WTC11 (cell line): ENCODE measurements around the gene TPR. TPM values are rescaled to one million over a fixed set of nuclear protein-coding genes. Genes with fewer than 3 reads are reported as not detected.

ENCODE experiments used
- ATAC-seq: fragments of 200-7000 bp; cut with Tn5 transposase; 2 replicates; pipeline ENCODE4 v1.10.0; 2021; ENCODE audit warnings: mild to moderate bottlenecking, moderate library complexity
- CTCF ChIA-PET: fragments of 300-600 bp; sonication (Branson Sonifier 250); formaldehyde crosslinking; loops from one replicate; lab custom pipeline; 2021; ENCODE audit warnings: antibody characterized with exemption; lab: Charles Lee
- POLR2A ChIA-PET: fragments of 350-600 bp; sonication (Branson Sonifier 250); formaldehyde crosslinking; loops from one replicate; lab custom pipeline; 2021; ENCODE audit warnings: antibody characterized with exemption; lab: Charles Lee
- DNase-seq: peaks from one replicate; pipeline ENCODE4 v3.0.0; 2021; ENCODE audit warnings: low spot score
- H3K27ac Mint-ChIP-seq: 2 replicates; pipeline ENCODE4 v1.8.0; 2021; ENCODE audit warnings: mixed read lengths
- H3K27me3 Mint-ChIP-seq: 2 replicates; pipeline ENCODE4 v1.8.0; 2021; ENCODE audit warnings: low read depth, mild to moderate bottlenecking, moderate library complexity, mixed read lengths
- H3K36me3 Mint-ChIP-seq: 2 replicates; pipeline ENCODE4 v1.8.0; 2021; ENCODE audit warnings: mixed read lengths
- H3K4me1 Mint-ChIP-seq: 2 replicates; pipeline ENCODE4 v1.8.0; 2022; ENCODE audit warnings: mixed read lengths
- H3K4me3 Mint-ChIP-seq: 2 replicates; pipeline ENCODE4 v1.8.0; 2021; ENCODE audit warnings: mild to moderate bottlenecking, moderate library complexity, mixed read lengths
- H3K9me3 Mint-ChIP-seq: 2 replicates; pipeline ENCODE4 v1.8.0; 2021; ENCODE audit warnings: mixed read lengths
- ATF3 ChIP-seq: sonication (generic); formaldehyde crosslinking; conservative IDR thresholded peaks from 2 replicates; pipeline ENCODE4 v1.8.1; 2022; ENCODE audit warnings: mild to moderate bottlenecking, missing genetic modification reagents
- GABPB1 ChIP-seq: sonication (generic); formaldehyde crosslinking; IDR thresholded peaks from 2 replicates; pipeline ENCODE4 v1.8.1; 2023; ENCODE audit warnings: mild to moderate bottlenecking, missing genetic modification reagents
- MLX ChIP-seq: sonication (generic); formaldehyde crosslinking; IDR thresholded peaks from 2 replicates; pipeline ENCODE4 v1.8.1; 2023; ENCODE audit warnings: mild to moderate bottlenecking, missing genetic modification reagents, moderate library complexity
- MYBL2 ChIP-seq: sonication (generic); formaldehyde crosslinking; IDR thresholded peaks from 2 replicates; pipeline ENCODE4 v1.8.1; 2023; ENCODE audit warnings: mild to moderate bottlenecking, moderate library complexity, missing genetic modification reagents
- NFATC4 ChIP-seq: fragments of 250-450 bp; sonication (Bioruptor Pico); IDR thresholded peaks from 2 replicates; pipeline ENCODE4 v1.9.0; 2021; ENCODE audit warnings: mild to moderate bottlenecking
- PRDM15 ChIP-seq: sonication (generic); formaldehyde crosslinking; IDR thresholded peaks from 2 replicates; pipeline ENCODE4 v1.8.0; 2022; ENCODE audit warnings: missing genetic modification reagents
- TCF7 ChIP-seq: sonication (generic); formaldehyde crosslinking; IDR thresholded peaks from 2 replicates; pipeline ENCODE4 v1.8.0; 2022; ENCODE audit warnings: mild to moderate bottlenecking, low read depth, missing genetic modification reagents, moderate library complexity
- USF2 ChIP-seq: sonication (generic); formaldehyde crosslinking; IDR thresholded peaks from 2 replicates; pipeline ENCODE4 v1.8.1; 2023; ENCODE audit warnings: mild to moderate bottlenecking, missing genetic modification reagents, moderate library complexity
- ZNF219 ChIP-seq: sonication (generic); formaldehyde crosslinking; IDR thresholded peaks from 2 replicates; pipeline ENCODE4 v1.8.0; 2023; ENCODE audit warnings: missing genetic modification reagents, mild to moderate bottlenecking, borderline replicate concordance
- ZNF232 ChIP-seq: sonication (generic); formaldehyde crosslinking; IDR thresholded peaks from 2 replicates; pipeline ENCODE4 v1.8.0; 2022; ENCODE audit warnings: mild to moderate bottlenecking, missing genetic modification reagents
- ZNF317 ChIP-seq: sonication (generic); formaldehyde crosslinking; IDR thresholded peaks from 2 replicates; pipeline ENCODE4 v1.8.1; 2023; ENCODE audit warnings: low read depth, mild to moderate bottlenecking, moderate library complexity, missing genetic modification reagents, borderline replicate concordance
- ZNF416 ChIP-seq: fragments of 250-450 bp; sonication (Bioruptor Pico); IDR thresholded peaks from 2 replicates; pipeline ENCODE4 v1.9.0; 2021; ENCODE audit warnings: mild to moderate bottlenecking, inconsistent platforms
- ZNF532 ChIP-seq: fragments of 250-450 bp; sonication (Bioruptor Pico); IDR thresholded peaks from 2 replicates; pipeline ENCODE4 v1.9.0; 2021; ENCODE audit warnings: mild to moderate bottlenecking, borderline replicate concordance
- total RNA-seq: library from RNA; stranded (reverse); gene quantifications from 3 replicates; pipeline ENCODE4 v1.2.3, GENCODE V29; 2021

TPR gene
- total RNA-seq, 1 experiment from 2014 or later = 119 TPM

GRCh38 chr1:186390925-186391324, 15.9 kb upstream of the TPR start:
- CTCF ChIA-PET = no interaction called here
- TF ChIP-seq ATF3 (CRISPR knock-in tag) (no peak), NFATC4 (CRISPR knock-in tag) (no peak), ZNF532 (CRISPR knock-in tag) (no peak), ZNF219 (no peak)
- TF ChIP-seq, all 79 proteins: peak for 0
- H3K4me3 Mint-ChIP-seq = no peak overlapping the region
- peaks cover 35% of the 10 kb centered on the region for H3K36me3 Mint-ChIP-seq
- DNase-seq = no peak
- POLR2A ChIA-PET = no interaction called here
- H3K4me1 Mint-ChIP-seq = no peaks in the 10 kb centered on the region
- no peaks in the 10 kb centered on the region for H3K9me3 Mint-ChIP-seq
- ATAC-seq = no peak
- no peak overlapping the region for H3K27ac Mint-ChIP-seq
- H3K27me3 Mint-ChIP-seq = no peaks in the 10 kb centered on the region

- peaks cover 27% of the 10 kb centered on the region for H3K36me3 Mint-ChIP-seq
- H3K9me3 Mint-ChIP-seq = no peaks in the 10 kb centered on the region
- no peaks in the 10 kb centered on the region for H3K27me3 Mint-ChIP-seq
- no peak overlapping the region for H3K4me3 Mint-ChIP-seq
- no peak overlapping the region for H3K27ac Mint-ChIP-seq
- CTCF ChIA-PET = interaction anchor here (2.1 kb wide), 1 partner anchor 12 kb away, joined by 14 read pairs; the partner anchor contains the start of genes ODR4 and TPR
- no peak for TF ChIP-seq USF2 (CRISPR knock-in tag)
- no peak for DNase-seq
- POLR2A ChIA-PET = interaction anchor here (2.0 kb wide), 1 partner anchor 12 kb away, joined by 8 read pairs; the partner anchor contains the start of gene TPR
- no peaks in the 10 kb centered on the region for H3K4me1 Mint-ChIP-seq
- no peak for ATAC-seq
Observed at GRCh38 chr1:186386725-186387383, 11.8 kb upstream of the TPR start.

GRCh38 chr1:186375929-186376319, 871 bp upstream of the TPR start:
- H3K36me3 Mint-ChIP-seq = peaks cover 25% of the 10 kb centered on the region
- ChIA-PET POLR2A (interaction anchor here (0.9 kb wide), 1 partner anchor 33 kb away, joined by 8 read pairs; no protein-coding TSS in a partner anchor), CTCF (interaction anchor here (0.5 to 1.6 kb wide), 20 partner anchors 8 to 1053 kb away, joined by 3 to 31 read pairs (median 6); partner anchors contain the start of genes HMCN1 and PTGS2)
- H3K4me3 Mint-ChIP-seq = peak overlapping the region; percentile 97
- H3K4me1 Mint-ChIP-seq = no peaks in the 10 kb centered on the region; the same call in 1 of the 2 replicates
- no peak for TF ChIP-seq GABPB1
- 0 out of 2 replicates have a peak, but pooled peaks have one; percentile 2 for TF ChIP-seq ZNF232 (CRISPR knock-in tag)
- peak; percentile 4 for ATAC-seq
- H3K9me3 Mint-ChIP-seq = no peaks in the 10 kb centered on the region
- no peak for DNase-seq
- no peaks in the 10 kb centered on the region; the same call in 1 of the 2 replicates for H3K27me3 Mint-ChIP-seq
- peak overlapping the region; percentile 100 for H3K27ac Mint-ChIP-seq

- H3K27me3 Mint-ChIP-seq = no peaks in the 10 kb centered on the region; the same call in 1 of the 2 replicates
- H3K36me3 Mint-ChIP-seq = peaks cover 30% of the 10 kb centered on the region
- ChIA-PET POLR2A (interaction anchor here (0.6 to 0.9 kb wide), 4 partner anchors 11 to 32 kb away, joined by 3 to 8 read pairs (median 3); no protein-coding TSS in a partner anchor), CTCF (interaction anchor here (0.5 to 1.6 kb wide), 44 partner anchors 8 to 1449 kb away, joined by 3 to 31 read pairs (median 4); partner anchors contain the start of genes HMCN1, IVNS1ABP and PTGS2)
- peak overlapping the region; percentile 100 for H3K27ac Mint-ChIP-seq
- peak; percentile 2; the same call in 1 of the 2 replicates for ATAC-seq
- no peak for DNase-seq
- peak overlapping the region; percentile 97 for H3K4me3 Mint-ChIP-seq
- no peaks in the 10 kb centered on the region; the same call in 1 of the 2 replicates for H3K4me1 Mint-ChIP-seq
- no peaks in the 10 kb centered on the region for H3K9me3 Mint-ChIP-seq
- TF ChIP-seq ZNF416 (CRISPR knock-in tag) (no peak), MYBL2 (CRISPR knock-in tag) (0 out of 2 replicates have a peak, but pooled peaks have one; percentile 4), ZNF317 (no peak), PRDM15 (CRISPR knock-in tag) (no peak), ZNF232 (CRISPR knock-in tag) (peak; percentile 31; the same call in 1 of the 2 replicates), MLX (CRISPR knock-in tag) (no peak), TCF7 (CRISPR knock-in tag) (no peak)
Observed at GRCh38 chr1:186374303-186375151, 526 bp downstream of the TPR start.
